Epithelial cell of proximal tubule (primary cell): Measurements from ENCODE around the gene ALDH3B2. TPM values are rescaled to one million over a fixed set of nuclear protein-coding genes. Genes with fewer than 3 reads are reported as not detected.
"Not testable (repeated sequence)": the region's sequence is repeated elsewhere in the genome, so short reads cannot be mapped to it uniquely, and the experiment has no call there.

ENCODE experiments used
- DNase-seq: peaks from one replicate; pipeline ENCODE4 v3.0.0-alpha.2; 2011; ENCODE audit warnings: low read depth
- H3K4me3 ChIP-seq: 2 replicates; pipeline ENCODE4 v1.5.1; 2011; ENCODE audit warnings: low read depth, mild to moderate bottlenecking, low read length
- CTCF ChIP-seq: conservative IDR thresholded peaks from 2 replicates; pipeline ENCODE4 v1.5.1; 2012; ENCODE audit warnings: low read depth, mild to moderate bottlenecking, low read length
- total RNA-seq: library from RNA; depleted of rRNA; stranded (reverse); fragments of >200 nt; gene quantifications from 2 replicates; pipeline ENCODE4 v1.2.3, GENCODE V29; 2015

ALDH3B2 gene
- total RNA-seq, 1 donor from 2014 or later, result not detected

GRCh38 chr11:67638535-67639437, 35.6 kb downstream of the ALDH3B2 start:
- no peak overlapping the region for H3K4me3 ChIP-seq
- no peak for TF ChIP-seq CTCF
- no peak for DNase-seq

- not testable (repeated sequence) for DNase-seq, H3K4me3 ChIP-seq
Measured at GRCh38 chr11:67637441-67637840, 37.0 kb downstream of the ALDH3B2 start.

- no peak for TF ChIP-seq CTCF
- DNase-seq, result no peak
- H3K4me3 ChIP-seq, result no peak overlapping the region
Measured at GRCh38 chr11:67636962-67637361, 37.5 kb downstream of the ALDH3B2 start.

- no peak for DNase-seq
- H3K4me3 ChIP-seq, result no peak overlapping the region
- no peak for TF ChIP-seq CTCF
Measured at GRCh38 chr11:67635231-67635521, 39.2 kb downstream of the ALDH3B2 start.

- no peak for TF ChIP-seq CTCF
- H3K4me3 ChIP-seq, result no peak overlapping the region
- DNase-seq, result no peak
Measured at GRCh38 chr11:67634366-67635230, 39.8 kb downstream of the ALDH3B2 start.

- no peak for TF ChIP-seq CTCF
- no peak overlapping the region for H3K4me3 ChIP-seq
- DNase-seq, result no peak
Measured at GRCh38 chr11:67633758-67634365, 40.6 kb downstream of the ALDH3B2 start.

- no peak for DNase-seq
- no peak for TF ChIP-seq CTCF
- no peak overlapping the region for H3K4me3 ChIP-seq
Measured at GRCh38 chr11:67632982-67633755, 41.3 kb downstream of the ALDH3B2 start.
